RWPE2 (cell line): Measurements from ENCODE around the gene ITSN1.
"Not testable (repeated sequence)": the region's sequence is repeated elsewhere in the genome, so short reads cannot be mapped to it uniquely, and the experiment has no call there.

Experiments
- ATAC-seq: fragments of 200-7000 bp; cut with Tn5 transposase; 3 replicates; pipeline ENCODE4 v1.9.1; 2021; ENCODE audit warnings: low read depth
- DNase-seq: peaks from one replicate; pipeline ENCODE4 v3.0.0-alpha.2; 2020; ENCODE audit warnings: low spot score
- H3K27ac ChIP-seq: fragments of 450-650 bp; 2 replicates; pipeline ENCODE4 v1.5.1; 2017; ENCODE audit warnings: mild to moderate bottlenecking; ENCODE audit not compliant: poor library complexity, severe bottlenecking
- H3K27me3 ChIP-seq: fragments of 250-450 bp; sonication (Bioruptor Pico); 2 replicates; pipeline ENCODE4 v1.5.1; 2021; ENCODE audit warnings: mild to moderate bottlenecking, moderate library complexity; ENCODE audit not compliant: insufficient read depth, poor library complexity, severe bottlenecking
- H3K36me3 ChIP-seq: fragments of 250-450 bp; sonication (Bioruptor Pico); 2 replicates; pipeline ENCODE4 v1.5.1; 2020; ENCODE audit warnings: low read depth, mild to moderate bottlenecking, moderate library complexity
- H3K4me1 ChIP-seq: fragments of 250-450 bp; sonication (Bioruptor Pico); 2 replicates; pipeline ENCODE4 v1.5.1; 2021; ENCODE audit warnings: mild to moderate bottlenecking, moderate library complexity; ENCODE audit not compliant: insufficient read depth, poor library complexity, severe bottlenecking
- H3K4me3 ChIP-seq: fragments of 250-450 bp; sonication (Bioruptor Pico); 2 replicates; pipeline ENCODE4 v1.5.1; 2021; ENCODE audit warnings: mild to moderate bottlenecking, moderate library complexity; ENCODE audit not compliant: severe bottlenecking
- H3K9me3 ChIP-seq: fragments of 250-450 bp; sonication (Bioruptor Pico); 2 replicates; pipeline ENCODE4 v1.5.1; 2021; ENCODE audit warnings: mild to moderate bottlenecking, moderate library complexity; ENCODE audit not compliant: severe bottlenecking
- TF ChIP-seq, protein P1 (sequence below): fragments of 450-650 bp; IDR thresholded peaks from one replicate; pipeline ENCODE4 v1.5.1; 2017; ENCODE audit warnings: mild to moderate bottlenecking, moderate library complexity; ENCODE audit not compliant: poor library complexity, severe bottlenecking

Gene ITSN1

DNA sequence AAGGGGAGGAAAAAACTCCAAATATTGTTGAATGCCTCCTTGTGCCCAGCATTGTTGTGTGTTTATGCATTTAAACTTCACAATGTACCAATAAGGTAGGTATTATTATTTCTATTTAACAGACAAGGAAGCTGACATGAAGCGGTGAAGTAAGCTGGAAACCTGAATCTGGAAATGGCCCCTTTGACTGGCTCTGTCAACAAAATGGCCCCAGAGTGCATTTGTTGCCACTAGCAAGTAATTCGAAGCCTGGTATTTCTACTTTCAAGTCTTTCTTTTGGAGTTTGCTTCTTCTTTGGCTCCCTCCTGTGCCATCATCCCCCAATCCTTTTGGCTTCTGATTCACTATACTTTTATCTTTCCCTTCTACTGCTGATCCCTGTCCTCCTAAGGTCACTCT is 23.9 kb upstream of the ITSN1 start:
- TF ChIP-seq, protein P1, sequence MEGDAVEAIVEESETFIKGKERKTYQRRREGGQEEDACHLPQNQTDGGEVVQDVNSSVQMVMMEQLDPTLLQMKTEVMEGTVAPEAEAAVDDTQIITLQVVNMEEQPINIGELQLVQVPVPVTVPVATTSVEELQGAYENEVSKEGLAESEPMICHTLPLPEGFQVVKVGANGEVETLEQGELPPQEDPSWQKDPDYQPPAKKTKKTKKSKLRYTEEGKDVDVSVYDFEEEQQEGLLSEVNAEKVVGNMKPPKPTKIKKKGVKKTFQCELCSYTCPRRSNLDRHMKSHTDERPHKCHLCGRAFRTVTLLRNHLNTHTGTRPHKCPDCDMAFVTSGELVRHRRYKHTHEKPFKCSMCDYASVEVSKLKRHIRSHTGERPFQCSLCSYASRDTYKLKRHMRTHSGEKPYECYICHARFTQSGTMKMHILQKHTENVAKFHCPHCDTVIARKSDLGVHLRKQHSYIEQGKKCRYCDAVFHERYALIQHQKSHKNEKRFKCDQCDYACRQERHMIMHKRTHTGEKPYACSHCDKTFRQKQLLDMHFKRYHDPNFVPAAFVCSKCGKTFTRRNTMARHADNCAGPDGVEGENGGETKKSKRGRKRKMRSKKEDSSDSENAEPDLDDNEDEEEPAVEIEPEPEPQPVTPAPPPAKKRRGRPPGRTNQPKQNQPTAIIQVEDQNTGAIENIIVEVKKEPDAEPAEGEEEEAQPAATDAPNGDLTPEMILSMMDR, result no peak
- peaks cover 32% of the 10 kb centered on the region for H3K36me3 ChIP-seq
- no peak overlapping the region for H3K27ac ChIP-seq
- H3K27me3 ChIP-seq, result no peaks in the 10 kb centered on the region
- DNase-seq (no peak), ATAC-seq (no peak)
- H3K9me3 ChIP-seq, result no peaks in the 10 kb centered on the region
- H3K4me1 ChIP-seq, result no peaks in the 10 kb centered on the region
- no peak overlapping the region for H3K4me3 ChIP-seq

DNA sequence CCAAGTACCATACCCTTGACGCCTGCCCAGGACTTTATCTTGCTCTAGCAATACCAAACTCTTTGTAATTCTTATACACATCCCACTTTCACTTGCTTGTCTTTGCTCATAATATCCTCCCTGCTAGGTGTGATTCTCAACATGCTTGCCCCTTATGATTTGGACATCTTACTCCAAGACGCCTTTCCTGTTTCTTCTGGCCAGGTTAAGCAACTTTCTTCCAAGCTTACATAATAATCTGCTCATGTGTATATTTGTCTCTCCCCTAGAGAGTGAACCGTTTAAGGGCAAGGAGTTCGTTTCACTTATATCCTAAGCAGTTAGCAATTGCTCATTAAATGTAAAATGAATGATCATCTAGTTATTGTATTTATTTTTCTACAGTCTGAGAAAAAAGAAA is 22.6 kb upstream of the ITSN1 start:
- Histone ChIP-seq H3K27ac (no peak overlapping the region), H3K4me3 (no peak overlapping the region), H3K27me3 (no peaks in the 10 kb centered on the region), H3K4me1 (no peaks in the 10 kb centered on the region), H3K9me3 (no peaks in the 10 kb centered on the region), H3K36me3 (peaks cover 45% of the 10 kb centered on the region)
- ATAC-seq (no peak), DNase-seq (no peak)
- TF ChIP-seq, protein P1, result no peak

DNA sequence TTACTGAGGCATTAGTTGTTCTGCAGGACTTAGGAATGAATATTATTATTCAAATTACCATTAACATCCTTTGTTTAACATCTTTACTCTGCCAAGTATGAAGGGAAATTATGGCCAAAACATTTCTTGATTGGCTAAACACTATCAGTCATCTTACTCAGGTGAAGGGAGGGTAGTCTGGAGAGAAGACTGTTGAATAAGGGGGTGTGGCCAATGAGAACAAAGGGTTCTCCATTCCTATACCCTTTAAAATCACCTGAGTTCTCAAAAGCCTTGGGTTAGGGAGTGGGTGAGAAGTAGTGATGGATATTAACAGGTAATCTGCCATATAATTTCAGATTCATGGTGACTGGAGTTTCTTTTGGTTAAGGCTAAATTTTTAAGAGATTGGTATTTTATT is 20.0 kb upstream of the ITSN1 start:
- Histone ChIP-seq H3K4me1 (no peaks in the 10 kb centered on the region), H3K9me3 (no peaks in the 10 kb centered on the region), H3K36me3 (peaks cover 34% of the 10 kb centered on the region), H3K27ac (no peak overlapping the region), H3K4me3 (no peak overlapping the region), H3K27me3 (no peaks in the 10 kb centered on the region)
- ATAC-seq (no peak), DNase-seq (no peak)
- TF ChIP-seq, protein P1, result no peak

DNA sequence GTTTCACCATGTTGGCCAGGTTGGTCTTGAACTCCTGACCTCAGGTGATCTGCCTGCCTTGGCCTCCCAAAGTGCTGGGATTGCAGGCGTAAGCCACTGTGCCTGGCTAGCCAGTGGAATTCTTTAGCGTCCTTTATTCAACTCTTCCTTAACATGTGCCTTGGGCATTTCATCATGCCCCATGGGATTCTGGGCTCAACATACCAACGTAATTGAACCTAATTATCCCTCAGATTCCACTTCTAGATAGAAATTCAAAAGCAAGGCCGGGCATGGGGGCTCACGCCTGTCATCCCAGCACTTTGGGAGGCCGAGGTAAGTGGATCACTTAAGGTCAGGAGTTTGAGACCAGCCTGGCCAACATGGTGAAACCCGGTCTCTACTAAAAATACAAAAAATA is 16.1 kb upstream of the ITSN1 start:
- DNase-seq, H3K4me3 ChIP-seq, H3K9me3 ChIP-seq, H3K27me3 ChIP-seq, ATAC-seq, H3K27ac ChIP-seq, H3K4me1 ChIP-seq: not testable (repeated sequence)
- peaks cover 42% of the 10 kb centered on the region for H3K36me3 ChIP-seq

DNA sequence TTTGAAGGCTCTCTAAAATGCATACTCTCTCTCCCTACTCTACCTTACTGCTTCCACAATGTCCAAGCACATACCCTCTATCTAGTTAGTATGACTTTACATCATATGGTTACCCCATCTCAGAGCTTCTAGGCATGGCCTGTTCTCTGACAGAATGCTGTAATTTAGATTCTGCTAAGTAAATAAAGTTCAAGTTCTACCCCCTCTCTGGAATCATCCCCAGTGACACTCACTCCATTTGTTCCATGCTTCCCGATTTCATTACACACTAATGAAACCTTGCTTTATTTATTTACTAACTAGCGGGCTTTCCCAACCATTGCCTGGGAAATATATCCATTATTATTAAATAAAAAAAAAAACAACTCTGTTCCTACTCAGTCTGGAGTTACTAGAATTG is 8.0 kb upstream of the ITSN1 start:
- DNase-seq (no peak), ATAC-seq (no peak)
- Histone ChIP-seq H3K4me3 (no peak overlapping the region), H3K27ac (no peak overlapping the region), H3K36me3 (peaks cover 27% of the 10 kb centered on the region), H3K9me3 (no peaks in the 10 kb centered on the region), H3K4me1 (no peaks in the 10 kb centered on the region), H3K27me3 (no peaks in the 10 kb centered on the region)
- TF ChIP-seq, protein P1, result no peak
